Inferior parietal cortex (tissue), 1 donor: ENCODE results near the gene ANKRD39.
"Not testable (repeated sequence)": the region's sequence is repeated elsewhere in the genome, so short reads cannot be mapped to it uniquely, and the experiment has no call there.

Experiments
- DNase-seq: peaks from one replicate; pipeline ENCODE4 v3.0.0-alpha.2; 2016; ENCODE audit errors: extremely low spot score

Gene ANKRD39

GRCh38 chr2:96809951-96810782 is 47.6 kb downstream of the ANKRD39 start:
- DNase-seq: no peak

DNA sequence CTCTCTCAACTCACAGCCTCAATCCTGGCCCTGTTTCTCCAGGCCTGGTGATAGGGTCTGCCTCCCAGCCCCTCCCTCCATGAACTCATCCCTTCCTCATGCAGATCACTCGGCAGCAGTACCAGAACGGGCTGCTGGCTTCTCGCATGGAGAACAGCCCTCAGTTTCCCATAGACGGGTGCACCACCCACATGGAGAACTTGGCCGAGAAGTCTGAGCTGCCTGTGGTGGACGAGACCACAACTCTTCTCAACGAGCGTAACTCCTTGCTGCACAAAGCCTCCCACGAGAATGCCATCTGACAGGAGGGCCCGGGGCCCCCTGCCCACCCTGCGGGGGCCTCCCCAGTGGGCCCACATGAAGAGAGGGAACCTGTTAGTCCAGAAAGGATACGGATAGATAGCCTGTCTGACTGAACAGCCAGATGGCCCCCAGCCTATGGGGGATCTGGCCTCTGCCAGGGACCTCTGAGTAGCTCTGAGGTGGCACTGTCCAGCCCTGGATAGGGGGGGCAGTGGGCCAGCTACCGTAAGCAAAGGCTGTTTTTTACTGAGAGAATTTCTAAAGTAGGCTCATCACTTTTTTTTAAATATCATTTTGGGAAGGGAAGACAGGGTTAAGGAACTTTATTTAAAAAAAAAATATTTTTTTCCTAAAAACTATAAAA is 48.5 kb downstream of the ANKRD39 start:
- DNase-seq: no peak

GRCh38 chr2:96808176-96808837 is 49.5 kb downstream of the ANKRD39 start:
- DNase-seq: no peak

- DNase-seq: no peak
These were observed 50.7 kb downstream of the ANKRD39 start for GRCh38 chr2:96807127-96807471.

DNA sequence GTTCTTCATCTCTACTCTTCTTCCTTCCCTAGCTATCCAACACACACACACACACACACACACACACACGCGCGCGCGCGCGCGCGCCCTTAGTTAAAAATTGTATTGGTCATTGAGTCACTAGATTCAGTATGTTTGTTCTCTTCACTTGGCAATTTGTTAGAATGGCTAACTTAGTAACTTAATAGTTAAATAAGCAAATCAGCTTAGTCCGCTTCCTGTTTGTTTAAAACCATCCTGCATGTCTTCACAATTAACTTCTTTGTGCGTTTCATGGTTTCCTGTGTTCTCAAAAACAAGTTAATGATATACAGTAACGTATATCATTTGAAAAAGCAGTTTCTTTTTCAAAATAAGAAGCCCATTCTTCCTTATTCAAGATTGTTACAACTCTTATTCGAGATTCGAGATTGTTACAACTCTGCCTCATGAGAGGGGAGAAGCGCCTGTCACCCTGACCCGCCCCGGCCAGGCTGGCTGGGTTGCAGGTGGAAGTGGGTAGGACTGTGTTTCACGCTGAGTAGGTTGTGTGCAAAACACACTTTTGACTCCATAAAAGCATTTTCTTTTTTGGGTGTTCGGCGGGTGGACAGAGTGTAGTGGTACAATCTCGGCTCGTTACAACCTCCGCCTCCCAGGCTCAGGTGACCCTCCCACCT is 51.2 kb downstream of the ANKRD39 start:
- no peak for DNase-seq

- DNase-seq: not testable (repeated sequence)
These were observed 51.9 kb downstream of the ANKRD39 start for GRCh38 chr2:96805946-96806345.

GRCh38 chr2:96804986-96805385 is 52.8 kb downstream of the ANKRD39 start:
- DNase-seq: no peak

- no peak for DNase-seq
These were observed 55.1 kb downstream of the ANKRD39 start for GRCh38 chr2:96802721-96803120.

DNA sequence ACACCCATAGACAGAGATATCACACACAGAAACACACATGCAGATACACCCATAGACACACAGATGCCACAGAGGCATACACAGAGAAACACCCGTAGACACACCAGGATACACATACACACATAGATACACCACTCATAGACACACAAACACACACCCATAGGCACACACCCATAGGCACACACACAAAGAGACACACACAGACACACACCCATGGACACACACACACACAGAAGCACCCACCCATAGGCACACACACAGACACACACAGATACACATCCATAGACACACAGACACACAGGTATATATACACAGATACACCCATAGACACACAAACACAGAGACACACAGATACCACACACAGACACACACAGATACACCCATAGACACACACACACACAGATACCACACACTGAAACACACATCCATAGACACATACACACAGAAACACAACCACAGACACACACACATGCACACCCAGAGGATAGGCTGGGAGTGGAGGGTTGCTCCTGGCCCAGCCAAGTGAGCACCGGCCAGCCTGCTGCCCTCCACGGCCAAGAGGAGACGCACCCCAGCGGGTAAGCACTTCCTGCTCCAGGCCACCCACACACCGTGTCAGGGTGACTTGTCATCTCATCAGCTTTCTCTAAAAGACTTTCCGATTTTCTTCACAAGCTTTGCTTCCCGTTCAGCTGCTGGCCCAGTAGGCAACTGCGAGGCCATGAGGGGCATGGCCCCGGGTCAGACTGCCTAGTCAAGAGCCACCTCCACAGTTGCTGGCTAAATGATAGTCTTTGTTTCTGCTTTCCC is 55.8 kb downstream of the ANKRD39 start:
- no peak for DNase-seq

- DNase-seq: no peak
These were observed 56.6 kb downstream of the ANKRD39 start for GRCh38 chr2:96801005-96801785.

- no peak for DNase-seq
These were observed 57.5 kb downstream of the ANKRD39 start for GRCh38 chr2:96800061-96801004.

GRCh38 chr2:96799623-96799935 is 58.2 kb downstream of the ANKRD39 start:
- no peak for DNase-seq

DNA sequence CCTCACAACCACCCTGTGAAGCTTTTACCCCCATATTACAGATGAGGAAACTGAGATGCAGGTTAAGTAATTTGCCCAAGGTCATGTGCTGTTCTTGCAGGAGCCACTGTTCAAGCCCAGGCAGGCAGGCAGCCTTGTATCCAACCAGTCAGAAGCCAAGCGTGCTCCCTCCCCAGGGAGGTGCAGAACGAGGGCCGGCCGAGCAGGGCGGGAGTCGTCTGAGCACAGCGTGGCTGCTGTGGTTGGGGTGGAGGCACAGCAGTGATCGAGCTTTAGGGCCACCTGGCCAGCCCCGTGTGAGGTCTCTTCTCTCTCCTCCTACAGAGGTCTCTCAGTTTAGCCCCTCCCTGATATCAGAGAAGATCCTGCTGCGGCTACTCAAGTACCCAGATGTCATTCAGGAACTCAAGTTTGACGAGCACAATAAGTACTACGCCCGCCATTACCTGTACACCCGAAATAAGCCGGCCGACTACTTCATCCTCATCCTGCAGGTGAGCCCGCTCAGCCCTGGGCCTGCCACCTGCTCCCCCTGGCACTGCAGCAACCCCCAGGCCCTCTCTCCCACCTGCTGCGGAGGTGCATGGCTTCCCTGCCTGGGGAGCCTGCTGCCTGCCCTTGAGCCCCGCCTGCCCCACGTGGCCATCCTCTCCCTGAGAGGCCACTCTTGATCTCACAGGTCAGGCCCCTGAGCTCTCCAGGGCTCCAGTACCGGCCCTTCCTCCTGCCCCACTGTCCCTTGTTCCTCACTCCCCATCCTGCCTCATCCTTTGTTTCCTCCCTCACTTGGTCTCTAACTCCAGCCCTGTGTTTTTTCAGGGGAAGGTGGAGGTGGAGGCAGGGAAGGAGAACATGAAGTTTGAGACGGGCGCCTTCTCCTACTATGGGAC is 58.8 kb downstream of the ANKRD39 start:
- DNase-seq: no peak
